Astrocyte of the cerebellum (primary cell): ENCODE results near the gene TNFAIP3.
A peak's percentile ranks its signal among the peaks of the same experiment; 100 is the strongest.

Experiments used
- DNase-seq: peaks from one replicate; pipeline ENCODE4 v3.0.0-alpha.2; 2011; ENCODE audit warnings: low read depth
- H3K4me3 ChIP-seq: 2 replicates; pipeline ENCODE4 v1.5.1; 2011; ENCODE audit warnings: mild to moderate bottlenecking, low read depth, low read length, moderate library complexity
- CTCF ChIP-seq: IDR thresholded peaks from 2 replicates; pipeline ENCODE4 v1.5.1; 2012; ENCODE audit warnings: low read length, low read depth, moderate library complexity, mild to moderate bottlenecking; ENCODE audit errors: missing control alignments
- in situ Hi-C: cut with HindIII; loops from 2 replicates; pipeline ENCODE4 v1.10.0; 2017; ENCODE audit warnings: low sequenced_read_pairs

TNFAIP3 gene

GRCh38 chr6:137862419-137863090 lies 4.5 kb upstream of the TNFAIP3 start:
- no peak for TF ChIP-seq CTCF
- no peak for DNase-seq
- H3K4me3 ChIP-seq = no peak overlapping the region
- in situ Hi-C loops = no loop called here

GRCh38 chr6:137863091-137863797 lies 3.8 kb upstream of the TNFAIP3 start:
- in situ Hi-C loops = no loop called here
- no peak for DNase-seq
- H3K4me3 ChIP-seq = no peak overlapping the region
- TF ChIP-seq CTCF = no peak

- no peak overlapping the region for H3K4me3 ChIP-seq
- TF ChIP-seq CTCF = no peak
- in situ Hi-C loops = no loop called here
- DNase-seq = no peak
These were observed 2.1 kb upstream of the TNFAIP3 start for GRCh38 chr6:137864812-137865508.

- H3K4me3 ChIP-seq = peak overlapping the region; percentile 80
- no peak for DNase-seq
- in situ Hi-C loops = no loop called here
- TF ChIP-seq CTCF = no peak
These were observed 702 bp upstream of the TNFAIP3 start for GRCh38 chr6:137866200-137866913.

- H3K4me3 ChIP-seq = peak overlapping the region; percentile 80
- TF ChIP-seq CTCF = no peak
- DNase-seq = no peak
- in situ Hi-C loops = no loop called here
These were observed 838 bp downstream of the TNFAIP3 start for GRCh38 chr6:137867685-137868509.
